Neural cell (in vitro differentiated cells): ENCODE measurements around the gene PLA2G15.

Experiments used
- CTCF ChIP-seq: fragments of 450-650 bp; IDR thresholded peaks from 2 replicates; pipeline ENCODE4 v1.5.1; 2014; ENCODE audit warnings: antibody characterized with exemption, mild to moderate bottlenecking, moderate library complexity; ENCODE audit not compliant: poor library complexity, severe bottlenecking
- TAF1 ChIP-seq: IDR thresholded peaks from 2 replicates; pipeline ENCODE4 v1.6.1; 2012; ENCODE audit warnings: low read depth

- TF ChIP-seq CTCF (no peak), TAF1 (no peak)
Observed at GRCh38 chr16:68282064-68282452, 36.9 kb downstream of the PLA2G15 start.
